Neural progenitor cell (in vitro differentiated cells): ENCODE results near the gene NCOA6. TPM values are rescaled to one million over a fixed set of nuclear protein-coding genes. Genes with fewer than 3 reads are reported as not detected.

ENCODE experiments used
- DNase-seq: peaks from one replicate; pipeline ENCODE4 v3.0.0-alpha.2; 2016; ENCODE audit warnings: low spot score
- H2AFZ ChIP-seq: fragments of 200-600 bp; sonication (generic); replicated peaks from 2 replicates; pipeline ENCODE4 v1.6.1; 2016; ENCODE audit warnings: antibody characterized with exemption
- H3F3A ChIP-seq: fragments of 200-600 bp; sonication (generic); 2 replicates; pipeline ENCODE4 v1.6.1; 2016; ENCODE audit warnings: antibody characterized with exemption, low read depth
- H3K27ac ChIP-seq: fragments of 200-600 bp; sonication (generic); 2 replicates; pipeline ENCODE4 v1.5.1; 2016; ENCODE audit warnings: mild to moderate bottlenecking
- H3K27me3 ChIP-seq: fragments of 200-600 bp; sonication (generic); 2 replicates; pipeline ENCODE4 v1.6.1; 2016; ENCODE audit warnings: mild to moderate bottlenecking, moderate library complexity
- H3K36me3 ChIP-seq: fragments of 200-600 bp; sonication (generic); 2 replicates; pipeline ENCODE4 v1.5.1; 2016
- H3K4me1 ChIP-seq: fragments of 200-600 bp; sonication (generic); 2 replicates; pipeline ENCODE4 v1.6.1; 2016; ENCODE audit warnings: mixed run types
- H3K4me2 ChIP-seq: fragments of 200-600 bp; sonication (generic); 2 replicates; pipeline ENCODE4 v1.6.1; 2016
- H3K4me3 ChIP-seq: fragments of 200-600 bp; sonication (generic); 2 replicates; pipeline ENCODE4 v1.5.1; 2016
- H3K79me2 ChIP-seq: fragments of 200-600 bp; sonication (generic); 2 replicates; pipeline ENCODE4 v1.6.1; 2016; ENCODE audit warnings: low read depth
- H3K9ac ChIP-seq: fragments of 200-600 bp; sonication (generic); 2 replicates; pipeline ENCODE4 v1.6.1; 2016
- H3K9me3 ChIP-seq: fragments of 200-600 bp; sonication (generic); 2 replicates; pipeline ENCODE4 v1.5.1; 2016; ENCODE audit warnings: low read depth
- H4K20me1 ChIP-seq: fragments of 200-600 bp; sonication (generic); 2 replicates; pipeline ENCODE4 v1.6.1; 2016; ENCODE audit warnings: low read depth
- H3K27ac Mint-ChIP-seq: 3 replicates; pipeline ENCODE4 v1.8.0; 2021; ENCODE audit warnings: mixed read lengths
- H3K27me3 Mint-ChIP-seq: 2 replicates; pipeline ENCODE4 v1.8.0; 2022; ENCODE audit warnings: low read depth, mild to moderate bottlenecking, inconsistent platforms, moderate library complexity, mixed read lengths; ENCODE audit not compliant: insufficient read depth
- H3K36me3 Mint-ChIP-seq: 3 replicates; pipeline ENCODE4 v1.8.0; 2021; ENCODE audit warnings: mixed read lengths
- H3K4me1 Mint-ChIP-seq: 3 replicates; pipeline ENCODE4 v1.8.0; 2021; ENCODE audit warnings: mixed read lengths
- H3K4me3 Mint-ChIP-seq: 3 replicates; pipeline ENCODE4 v1.8.0; 2021; ENCODE audit warnings: mild to moderate bottlenecking, moderate library complexity, mixed read lengths
- H3K9me3 Mint-ChIP-seq: 3 replicates; pipeline ENCODE4 v1.8.0; 2020; ENCODE audit warnings: mixed read lengths
- CTCF ChIP-seq: fragments of 200-600 bp; sonication (generic); IDR thresholded peaks from 2 replicates; pipeline ENCODE4 v1.5.1; 2017; ENCODE audit warnings: antibody characterized with exemption, mild to moderate bottlenecking
- EZH2 ChIP-seq: fragments of 200-600 bp; sonication (generic); IDR thresholded peaks from 2 replicates; pipeline ENCODE4 v1.6.1; 2017; ENCODE audit warnings: antibody characterized with exemption, mild to moderate bottlenecking, moderate library complexity
- EZH2phosphoT487 ChIP-seq: fragments of 200-600 bp; sonication (generic); IDR thresholded peaks from 2 replicates; pipeline ENCODE4 v1.6.1; 2017; ENCODE audit warnings: antibody characterized with exemption
- total RNA-seq: library from RNA; depleted of rRNA; stranded (reverse); fragments of >200 nt; gene quantifications from 2 replicates; pipeline ENCODE4 v1.2.3, GENCODE V29; 2015; ENCODE audit warnings: low replicate concordance

The NCOA6 gene
- total RNA-seq, result 10.9 and 14.3 TPM in 2 replicates

GRCh38 chr20:34825530-34826362 is at the start of gene NCOA6:
Gene NCOA6, minus strand, starts transcription at chr20:34825651. Its CDS starts 43,296 bp downstream, at chr20:34782355.
- Histone ChIP-seq H2AFZ (no peak within 1 kb of the TSS), H4K20me1 (peaks cover 28% of the 10 kb centered on the region), H3K4me1 (peaks cover 6% of the 10 kb centered on the region), H3K27me3 (no peaks in the 10 kb centered on the region), H3K27ac (peak within 1 kb of the TSS; percentile 73), H3K9ac (peak within 1 kb of the TSS; percentile 36), H3K9me3 (no peaks in the 10 kb centered on the region), H3K4me3 (peak within 1 kb of the TSS; percentile 66), H3K36me3 (no peaks in the 10 kb centered on the region), H3F3A (peaks cover 14% of the 10 kb centered on the region), H3K79me2 (peaks cover 41% of the 10 kb centered on the region), H3K4me2 (peak within 1 kb of the TSS; percentile 88)
- H3K4me3 Mint-ChIP-seq, result peak within 1 kb of the TSS; percentile 100
- H3K27me3 Mint-ChIP-seq, result no peaks in the 10 kb centered on the region
- no peak for TF ChIP-seq EZH2phosphoT487
- TF ChIP-seq CTCF, result no peak
- no peak for TF ChIP-seq EZH2
- H3K9me3 Mint-ChIP-seq, result peaks cover 2% of the 10 kb centered on the region
- DNase-seq, result peak; percentile 82
- peaks cover 14% of the 10 kb centered on the region for H3K4me1 Mint-ChIP-seq
- peaks cover 13% of the 10 kb centered on the region for H3K36me3 Mint-ChIP-seq
- H3K27ac Mint-ChIP-seq, result peak within 1 kb of the TSS; percentile 99

- Histone ChIP-seq H3K9me3 (no peaks in the 10 kb centered on the region), H3K4me2 (no peak overlapping the region), H3K4me3 (no peak overlapping the region), H2AFZ (no peak overlapping the region), H3K9ac (no peak overlapping the region), H3K79me2 (peaks cover 20% of the 10 kb centered on the region), H3K27me3 (peaks cover 34% of the 10 kb centered on the region), H3K36me3 (no peaks in the 10 kb centered on the region), H3K27ac (no peak overlapping the region), H4K20me1 (no peaks in the 10 kb centered on the region), H3F3A (peaks cover 26% of the 10 kb centered on the region), H3K4me1 (peaks cover 14% of the 10 kb centered on the region)
- no peaks in the 10 kb centered on the region for H3K9me3 Mint-ChIP-seq
- no peak overlapping the region for H3K27ac Mint-ChIP-seq
- TF ChIP-seq EZH2phosphoT487 (no peak), EZH2 (no peak), CTCF (peak; percentile 81)
- H3K4me1 Mint-ChIP-seq, result peaks cover 35% of the 10 kb centered on the region
- H3K4me3 Mint-ChIP-seq, result peak overlapping the region; percentile 94
- peaks cover 3% of the 10 kb centered on the region for H3K36me3 Mint-ChIP-seq
- DNase-seq, result peak; percentile 82
- H3K27me3 Mint-ChIP-seq, result peaks cover 13% of the 10 kb centered on the region
Measured at GRCh38 chr20:34874094-34874654, 48.7 kb upstream of the NCOA6 start.

GRCh38 chr20:34873583-34874093 is 48.2 kb upstream of the NCOA6 start:
- H3F3A ChIP-seq, result peaks cover 26% of the 10 kb centered on the region
- Mint-ChIP-seq H3K4me1 (peaks cover 35% of the 10 kb centered on the region), H3K27me3 (peaks cover 11% of the 10 kb centered on the region), H3K4me3 (peak overlapping the region; percentile 94), H3K9me3 (no peaks in the 10 kb centered on the region), H3K36me3 (peaks cover 3% of the 10 kb centered on the region), H3K27ac (no peak overlapping the region)
- H3K79me2 ChIP-seq, result peaks cover 20% of the 10 kb centered on the region
- no peaks in the 10 kb centered on the region for H4K20me1 ChIP-seq
- no peak overlapping the region for H3K4me3 ChIP-seq
- H3K36me3 ChIP-seq, result no peaks in the 10 kb centered on the region
- H3K9ac ChIP-seq, result no peak overlapping the region
- no peak overlapping the region for H2AFZ ChIP-seq
- peak overlapping the region; percentile 97 for H3K4me2 ChIP-seq
- no peak for DNase-seq
- H3K27ac ChIP-seq, result no peak overlapping the region
- TF ChIP-seq EZH2 (no peak), CTCF (no peak), EZH2phosphoT487 (no peak)
- H3K27me3 ChIP-seq, result peaks cover 34% of the 10 kb centered on the region
- peaks cover 14% of the 10 kb centered on the region for H3K4me1 ChIP-seq
- no peaks in the 10 kb centered on the region for H3K9me3 ChIP-seq
